NCI-H524 (cell line): ENCODE results near the gene CR1L.
"Not testable (repeated sequence)": the region's sequence is repeated elsewhere in the genome, so short reads cannot be mapped to it uniquely, and the experiment has no call there.

Source experiments
- DNase-seq, 2 experiments: peaks; one replicate each; lab custom pipeline; 2025; lab: John Stamatoyannopoulos, UW

Gene CR1L

GRCh38 chr1:207646171-207646570, 1.2 kb downstream of the CR1L start:
- DNase-seq, result no peak

GRCh38 chr1:207646944-207647579, 2.1 kb downstream of the CR1L start:
- DNase-seq, result no peak

GRCh38 chr1:207647671-207648333, 2.9 kb downstream of the CR1L start:
- DNase-seq, result no peak

GRCh38 chr1:207648334-207649209, 3.6 kb downstream of the CR1L start:
- no peak for DNase-seq

GRCh38 chr1:207649210-207649753, 4.3 kb downstream of the CR1L start:
- no peak for DNase-seq

- DNase-seq, result no peak
These were observed 5.1 kb downstream of the CR1L start for GRCh38 chr1:207649865-207650580.

- DNase-seq, result no peak
These were observed 6.7 kb downstream of the CR1L start for GRCh38 chr1:207651583-207651982.

- no peak for DNase-seq
These were observed 9.4 kb downstream of the CR1L start for GRCh38 chr1:207654320-207654719.

GRCh38 chr1:207658408-207658807, 13.5 kb downstream of the CR1L start:
- DNase-seq, result no peak

- DNase-seq, result no peak
These were observed 14.1 kb downstream of the CR1L start for GRCh38 chr1:207658904-207659485.

GRCh38 chr1:207659545-207660153, 14.7 kb downstream of the CR1L start:
- no peak for DNase-seq

- DNase-seq, result not testable (repeated sequence)
These were observed 16.5 kb downstream of the CR1L start for GRCh38 chr1:207661420-207661819.

GRCh38 chr1:207666342-207666741, 21.4 kb downstream of the CR1L start:
- DNase-seq, result no peak

GRCh38 chr1:207669528-207670009, 24.6 kb downstream of the CR1L start:
- no peak for DNase-seq

GRCh38 chr1:207670192-207670591, 25.3 kb downstream of the CR1L start:
- DNase-seq, result no peak

GRCh38 chr1:207670997-207671396, 26.1 kb downstream of the CR1L start:
- no peak for DNase-seq

GRCh38 chr1:207672522-207673130, 27.7 kb downstream of the CR1L start:
- peak; percentile 39 to 64 for DNase-seq

GRCh38 chr1:207673399-207673798, 28.5 kb downstream of the CR1L start:
- no peak for DNase-seq

- no peak for DNase-seq
These were observed 31.2 kb downstream of the CR1L start for GRCh38 chr1:207676153-207676552.

GRCh38 chr1:207680590-207681388, 35.9 kb downstream of the CR1L start:
- peak in 1 of 2 experiments; percentile 35 for DNase-seq
